Measurements from ENCODE around the gene PRPF4.

GRCh38 chr9:113269355-113269754 is 6.1 kb upstream of the PRPF4 start:
- TF ChIP-seq EP300 (IDR thresholded peaks at IDR 0.05; ENCODE audit: low read depth), result no peak
- TF ChIP-seq, protein P1, sequence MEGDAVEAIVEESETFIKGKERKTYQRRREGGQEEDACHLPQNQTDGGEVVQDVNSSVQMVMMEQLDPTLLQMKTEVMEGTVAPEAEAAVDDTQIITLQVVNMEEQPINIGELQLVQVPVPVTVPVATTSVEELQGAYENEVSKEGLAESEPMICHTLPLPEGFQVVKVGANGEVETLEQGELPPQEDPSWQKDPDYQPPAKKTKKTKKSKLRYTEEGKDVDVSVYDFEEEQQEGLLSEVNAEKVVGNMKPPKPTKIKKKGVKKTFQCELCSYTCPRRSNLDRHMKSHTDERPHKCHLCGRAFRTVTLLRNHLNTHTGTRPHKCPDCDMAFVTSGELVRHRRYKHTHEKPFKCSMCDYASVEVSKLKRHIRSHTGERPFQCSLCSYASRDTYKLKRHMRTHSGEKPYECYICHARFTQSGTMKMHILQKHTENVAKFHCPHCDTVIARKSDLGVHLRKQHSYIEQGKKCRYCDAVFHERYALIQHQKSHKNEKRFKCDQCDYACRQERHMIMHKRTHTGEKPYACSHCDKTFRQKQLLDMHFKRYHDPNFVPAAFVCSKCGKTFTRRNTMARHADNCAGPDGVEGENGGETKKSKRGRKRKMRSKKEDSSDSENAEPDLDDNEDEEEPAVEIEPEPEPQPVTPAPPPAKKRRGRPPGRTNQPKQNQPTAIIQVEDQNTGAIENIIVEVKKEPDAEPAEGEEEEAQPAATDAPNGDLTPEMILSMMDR (IDR thresholded peaks at IDR 0.05), result no peak
